GM23338 (cell line): ENCODE data around the gene PIP5K1A. TPM values are rescaled to one million over a fixed set of nuclear protein-coding genes. Genes with fewer than 3 reads are reported as not detected.

ENCODE experiments used
- ATAC-seq: fragments of 200-7000 bp; cut with Tn5 transposase; 3 replicates; pipeline ENCODE4 v1.9.1; 2020
- DNase-seq: peaks from one replicate; pipeline ENCODE4 v3.0.0-alpha.2; 2015; ENCODE audit warnings: low spot score
- H2AFZ ChIP-seq: fragments of 200-600 bp; sonication (generic); 2 replicates; pipeline ENCODE4 v1.8.0; 2016; ENCODE audit warnings: antibody characterized with exemption, mild to moderate bottlenecking, moderate library complexity
- H3F3A ChIP-seq: fragments of 200-600 bp; sonication (generic); replicated peaks from 2 replicates; pipeline ENCODE4 v1.8.0; 2017; ENCODE audit warnings: antibody characterized with exemption, mixed run types, low read depth
- H3K27ac ChIP-seq: fragments of 200-600 bp; sonication (generic); 2 replicates; pipeline ENCODE4 v1.6.1; 2016; ENCODE audit warnings: low read depth
- H3K27me3 ChIP-seq: fragments of 200-600 bp; sonication (generic); 2 replicates; pipeline ENCODE4 v1.8.0; 2016; ENCODE audit warnings: mild to moderate bottlenecking, mixed run types, moderate library complexity; ENCODE audit not compliant: insufficient read depth
- H3K36me3 ChIP-seq: fragments of 200-600 bp; sonication (generic); 2 replicates; pipeline ENCODE4 v1.8.0; 2016; ENCODE audit warnings: mild to moderate bottlenecking; ENCODE audit not compliant: insufficient read depth
- H3K4me1 ChIP-seq: fragments of 200-600 bp; sonication (generic); 2 replicates; pipeline ENCODE4 v1.8.0; 2016; ENCODE audit warnings: mild to moderate bottlenecking, moderate library complexity; ENCODE audit not compliant: insufficient read depth
- H3K4me2 ChIP-seq: fragments of 200-600 bp; sonication (generic); 2 replicates; pipeline ENCODE4 v1.7.1; 2017; ENCODE audit warnings: mixed run types
- H3K4me3 ChIP-seq: fragments of 200-600 bp; sonication (generic); 2 replicates; pipeline ENCODE4 v1.6.1; 2016; ENCODE audit warnings: mixed run types
- H3K79me2 ChIP-seq: fragments of 200-600 bp; sonication (generic); replicated peaks from 2 replicates; pipeline ENCODE4 v1.8.0; 2017; ENCODE audit warnings: mild to moderate bottlenecking; ENCODE audit not compliant: insufficient read depth
- H3K9me2 ChIP-seq: fragments of 200-600 bp; sonication (generic); 2 replicates; pipeline ENCODE4 v1.8.0; 2017; ENCODE audit not compliant: insufficient read depth
- H4K20me1 ChIP-seq: fragments of 200-600 bp; sonication (generic); replicated peaks from 2 replicates; pipeline ENCODE4 v1.8.0; 2017; ENCODE audit warnings: mild to moderate bottlenecking; ENCODE audit not compliant: insufficient read depth
- H3K27ac Mint-ChIP-seq: 2 replicates; pipeline ENCODE4 v1.8.0; 2020; ENCODE audit warnings: inconsistent platforms, mild to moderate bottlenecking, moderate library complexity, mixed read lengths
- H3K27me3 Mint-ChIP-seq: 3 replicates; pipeline ENCODE4 v1.8.0; 2022; ENCODE audit warnings: low read depth, mild to moderate bottlenecking, moderate library complexity, mixed read lengths, inconsistent platforms; ENCODE audit not compliant: insufficient read depth, poor library complexity
- H3K36me3 Mint-ChIP-seq: 3 replicates; pipeline ENCODE4 v1.8.0; 2021; ENCODE audit warnings: low read depth, mild to moderate bottlenecking, inconsistent platforms, moderate library complexity, mixed read lengths
- H3K4me1 Mint-ChIP-seq: 3 replicates; pipeline ENCODE4 v1.8.0; 2020; ENCODE audit warnings: mild to moderate bottlenecking, inconsistent platforms, mixed read lengths
- H3K4me3 Mint-ChIP-seq: 3 replicates; pipeline ENCODE4 v1.8.0; 2021; ENCODE audit warnings: moderate library complexity, mild to moderate bottlenecking, inconsistent platforms, mixed read lengths
- H3K9me3 Mint-ChIP-seq: 3 replicates; pipeline ENCODE4 v1.8.0; 2020; ENCODE audit warnings: moderate library complexity, mild to moderate bottlenecking, inconsistent platforms, mixed read lengths
- CREB1 ChIP-seq: fragments of 250-450 bp; sonication (Bioruptor Pico); IDR thresholded peaks from 2 replicates; pipeline ENCODE4 v1.5.0; 2020; ENCODE audit warnings: low read depth, mild to moderate bottlenecking, moderate library complexity
- EZH2 ChIP-seq: fragments of 200-600 bp; sonication (generic); IDR thresholded peaks from one replicate; pipeline ENCODE4 v1.8.0; 2017; ENCODE audit warnings: antibody characterized with exemption, mild to moderate bottlenecking, low read depth; ENCODE audit not compliant: unreplicated experiment
- JUNB ChIP-seq: IDR thresholded peaks from one replicate; pipeline ENCODE4 v1.6.1; 2016; ENCODE audit warnings: antibody characterized with exemption; ENCODE audit not compliant: unreplicated experiment
- NANOG ChIP-seq: IDR thresholded peaks from 2 replicates; pipeline ENCODE4 v1.6.1; 2016; ENCODE audit warnings: antibody characterized with exemption, borderline replicate concordance
- STAT1 ChIP-seq: IDR thresholded peaks from one replicate; pipeline ENCODE4 v1.6.1; 2016; ENCODE audit warnings: antibody characterized with exemption; ENCODE audit not compliant: unreplicated experiment
- ZNF114 ChIP-seq: fragments of 250-450 bp; sonication (Bioruptor Pico); IDR thresholded peaks from 2 replicates; pipeline ENCODE4 v1.5.0; 2020; ENCODE audit warnings: mild to moderate bottlenecking, moderate library complexity
- ZNF331 ChIP-seq: fragments of 250-450 bp; sonication (Bioruptor Pico); IDR thresholded peaks from 2 replicates; pipeline ENCODE4 v1.5.0; 2020; ENCODE audit warnings: low read depth, mild to moderate bottlenecking, moderate library complexity
- polyA plus RNA-seq: library from polyadenylated mRNA; unstranded; fragments of >200 nt; fragmentation: Nextera tagmentation; extraction: Ambion mirVana; gene quantifications from 2 replicates; pipeline ENCODE4 v1.2.1, GENCODE V29; 2016
- total RNA-seq: library from RNA; depleted of rRNA; stranded (reverse); fragments of >200 nt; shearing (Covaris generic); gene quantifications from 2 replicates; pipeline ENCODE4 v1.2.3, GENCODE V29; 2014
- TF ChIP-seq, protein P1 (sequence below): fragments of 250-450 bp; sonication (Bioruptor Pico); IDR thresholded peaks from 2 replicates; pipeline ENCODE4 v1.5.0; 2020; ENCODE audit warnings: mild to moderate bottlenecking, moderate library complexity
- TF ChIP-seq, protein P2 (sequence below), 2 experiments: fragments of 200-600 bp in 1 of 2; sonication (generic) in 1 of 2; conservative IDR thresholded peaks; 2 replicates each; pipeline versions ENCODE4 v1.5.1 to v1.6.1; 2016 to 2017; ENCODE audit warnings: antibody characterized with exemption in 2 of 2, low read depth in 2 of 2, mild to moderate bottlenecking in 2 of 2, moderate library complexity in 1 of 2
- TF ChIP-seq, protein P3 (sequence below): IDR thresholded peaks from one replicate; pipeline ENCODE4 v1.6.1; 2018; ENCODE audit warnings: antibody characterized with exemption; ENCODE audit not compliant: unreplicated experiment

PIP5K1A gene
- total and polyA plus RNA-seq, 2 experiments from 2014 or later: 23.2 to 63.3 TPM

DNA sequence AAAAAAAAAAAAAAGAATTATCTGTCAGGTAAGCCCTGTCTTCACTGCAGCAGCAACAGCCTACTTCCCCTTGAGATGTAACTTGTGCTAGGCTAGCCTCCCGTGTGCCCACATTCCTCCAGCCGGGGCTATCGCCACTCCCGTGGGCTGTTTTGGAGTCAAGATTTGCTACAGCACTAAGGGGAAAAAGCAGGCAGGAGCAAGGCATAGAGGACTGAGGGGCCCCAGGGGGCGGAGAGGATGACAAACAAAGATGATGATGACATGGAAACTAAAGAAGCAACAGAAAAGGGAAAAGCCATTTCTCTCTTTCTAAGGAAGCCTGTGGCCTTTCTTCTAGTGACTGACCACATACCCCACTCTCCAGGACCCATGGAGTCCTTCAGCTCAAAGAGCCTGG is 40.0 kb upstream of the PIP5K1A start (continued):
- TF ChIP-seq ZNF331 (CRISPR knock-in tag): no peak
- TF ChIP-seq EZH2: no peak
- no peak for TF ChIP-seq CREB1
- no peak for TF ChIP-seq ZNF114 (CRISPR knock-in tag)
- TF ChIP-seq NANOG: no peak
- TF ChIP-seq, protein P1, sequence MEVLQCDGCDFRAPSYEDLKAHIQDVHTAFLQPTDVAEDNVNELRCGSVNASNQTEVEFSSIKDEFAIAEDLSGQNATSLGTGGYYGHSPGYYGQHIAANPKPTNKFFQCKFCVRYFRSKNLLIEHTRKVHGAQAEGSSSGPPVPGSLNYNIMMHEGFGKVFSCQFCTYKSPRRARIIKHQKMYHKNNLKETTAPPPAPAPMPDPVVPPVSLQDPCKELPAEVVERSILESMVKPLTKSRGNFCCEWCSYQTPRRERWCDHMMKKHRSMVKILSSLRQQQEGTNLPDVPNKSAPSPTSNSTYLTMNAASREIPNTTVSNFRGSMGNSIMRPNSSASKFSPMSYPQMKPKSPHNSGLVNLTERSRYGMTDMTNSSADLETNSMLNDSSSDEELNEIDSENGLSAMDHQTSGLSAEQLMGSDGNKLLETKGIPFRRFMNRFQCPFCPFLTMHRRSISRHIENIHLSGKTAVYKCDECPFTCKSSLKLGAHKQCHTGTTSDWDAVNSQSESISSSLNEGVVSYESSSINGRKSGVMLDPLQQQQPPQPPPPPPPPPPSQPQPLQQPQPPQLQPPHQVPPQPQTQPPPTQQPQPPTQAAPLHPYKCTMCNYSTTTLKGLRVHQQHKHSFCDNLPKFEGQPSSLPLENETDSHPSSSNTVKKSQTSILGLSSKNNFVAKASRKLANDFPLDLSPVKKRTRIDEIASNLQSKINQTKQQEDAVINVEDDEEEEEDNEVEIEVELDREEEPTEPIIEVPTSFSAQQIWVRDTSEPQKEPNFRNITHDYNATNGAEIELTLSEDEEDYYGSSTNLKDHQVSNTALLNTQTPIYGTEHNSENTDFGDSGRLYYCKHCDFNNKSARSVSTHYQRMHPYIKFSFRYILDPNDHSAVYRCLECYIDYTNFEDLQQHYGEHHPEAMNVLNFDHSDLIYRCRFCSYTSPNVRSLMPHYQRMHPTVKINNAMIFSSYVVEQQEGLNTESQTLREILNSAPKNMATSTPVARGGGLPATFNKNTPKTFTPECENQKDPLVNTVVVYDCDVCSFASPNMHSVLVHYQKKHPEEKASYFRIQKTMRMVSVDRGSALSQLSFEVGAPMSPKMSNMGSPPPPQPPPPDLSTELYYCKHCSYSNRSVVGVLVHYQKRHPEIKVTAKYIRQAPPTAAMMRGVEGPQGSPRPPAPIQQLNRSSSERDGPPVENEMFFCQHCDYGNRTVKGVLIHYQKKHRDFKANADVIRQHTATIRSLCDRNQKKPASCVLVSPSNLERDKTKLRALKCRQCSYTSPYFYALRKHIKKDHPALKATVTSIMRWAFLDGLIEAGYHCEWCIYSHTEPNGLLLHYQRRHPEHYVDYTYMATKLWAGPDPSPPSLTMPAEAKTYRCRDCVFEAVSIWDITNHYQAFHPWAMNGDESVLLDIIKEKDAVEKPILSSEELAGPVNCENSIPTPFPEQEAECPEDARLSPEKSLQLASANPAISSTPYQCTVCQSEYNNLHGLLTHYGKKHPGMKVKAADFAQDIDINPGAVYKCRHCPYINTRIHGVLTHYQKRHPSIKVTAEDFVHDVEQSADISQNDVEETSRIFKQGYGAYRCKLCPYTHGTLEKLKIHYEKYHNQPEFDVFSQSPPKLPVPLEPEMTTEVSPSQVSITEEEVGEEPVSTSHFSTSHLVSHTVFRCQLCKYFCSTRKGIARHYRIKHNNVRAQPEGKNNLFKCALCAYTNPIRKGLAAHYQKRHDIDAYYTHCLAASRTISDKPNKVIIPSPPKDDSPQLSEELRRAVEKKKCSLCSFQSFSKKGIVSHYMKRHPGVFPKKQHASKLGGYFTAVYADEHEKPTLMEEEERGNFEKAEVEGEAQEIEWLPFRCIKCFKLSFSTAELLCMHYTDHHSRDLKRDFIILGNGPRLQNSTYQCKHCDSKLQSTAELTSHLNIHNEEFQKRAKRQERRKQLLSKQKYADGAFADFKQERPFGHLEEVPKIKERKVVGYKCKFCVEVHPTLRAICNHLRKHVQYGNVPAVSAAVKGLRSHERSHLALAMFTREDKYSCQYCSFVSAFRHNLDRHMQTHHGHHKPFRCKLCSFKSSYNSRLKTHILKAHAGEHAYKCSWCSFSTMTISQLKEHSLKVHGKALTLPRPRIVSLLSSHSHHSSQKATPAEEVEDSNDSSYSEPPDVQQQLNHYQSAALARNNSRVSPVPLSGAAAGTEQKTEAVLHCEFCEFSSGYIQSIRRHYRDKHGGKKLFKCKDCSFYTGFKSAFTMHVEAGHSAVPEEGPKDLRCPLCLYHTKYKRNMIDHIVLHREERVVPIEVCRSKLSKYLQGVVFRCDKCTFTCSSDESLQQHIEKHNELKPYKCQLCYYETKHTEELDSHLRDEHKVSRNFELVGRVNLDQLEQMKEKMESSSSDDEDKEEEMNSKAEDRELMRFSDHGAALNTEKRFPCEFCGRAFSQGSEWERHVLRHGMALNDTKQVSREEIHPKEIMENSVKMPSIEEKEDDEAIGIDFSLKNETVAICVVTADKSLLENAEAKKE (CRISPR knock-in tag): no peak

DNA sequence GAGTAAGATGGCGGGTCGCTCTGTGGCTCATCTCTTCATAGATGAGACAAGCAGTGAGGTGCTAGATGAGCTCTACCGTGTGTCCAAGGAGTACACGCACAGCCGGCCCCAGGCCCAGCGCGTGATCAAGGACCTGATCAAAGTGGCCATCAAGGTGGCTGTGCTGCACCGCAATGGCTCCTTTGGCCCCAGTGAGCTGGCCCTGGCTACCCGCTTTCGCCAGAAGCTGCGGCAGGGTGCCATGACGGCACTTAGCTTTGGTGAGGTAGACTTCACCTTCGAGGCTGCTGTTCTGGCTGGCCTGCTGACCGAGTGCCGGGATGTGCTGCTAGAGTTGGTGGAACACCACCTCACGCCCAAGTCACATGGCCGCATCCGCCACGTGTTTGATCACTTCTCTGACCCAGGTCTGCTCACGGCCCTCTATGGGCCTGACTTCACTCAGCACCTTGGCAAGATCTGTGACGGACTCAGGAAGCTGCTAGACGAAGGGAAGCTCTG is 39.6 kb upstream of the PIP5K1A start:
- H3K27ac Mint-ChIP-seq: no peak overlapping the region
- H3K27ac ChIP-seq: no peak overlapping the region
- 0 out of 2 replicates have a peak, but pooled peaks cover 6% of the 10 kb centered on the region for H3K36me3 ChIP-seq
- TF ChIP-seq, protein P2, sequence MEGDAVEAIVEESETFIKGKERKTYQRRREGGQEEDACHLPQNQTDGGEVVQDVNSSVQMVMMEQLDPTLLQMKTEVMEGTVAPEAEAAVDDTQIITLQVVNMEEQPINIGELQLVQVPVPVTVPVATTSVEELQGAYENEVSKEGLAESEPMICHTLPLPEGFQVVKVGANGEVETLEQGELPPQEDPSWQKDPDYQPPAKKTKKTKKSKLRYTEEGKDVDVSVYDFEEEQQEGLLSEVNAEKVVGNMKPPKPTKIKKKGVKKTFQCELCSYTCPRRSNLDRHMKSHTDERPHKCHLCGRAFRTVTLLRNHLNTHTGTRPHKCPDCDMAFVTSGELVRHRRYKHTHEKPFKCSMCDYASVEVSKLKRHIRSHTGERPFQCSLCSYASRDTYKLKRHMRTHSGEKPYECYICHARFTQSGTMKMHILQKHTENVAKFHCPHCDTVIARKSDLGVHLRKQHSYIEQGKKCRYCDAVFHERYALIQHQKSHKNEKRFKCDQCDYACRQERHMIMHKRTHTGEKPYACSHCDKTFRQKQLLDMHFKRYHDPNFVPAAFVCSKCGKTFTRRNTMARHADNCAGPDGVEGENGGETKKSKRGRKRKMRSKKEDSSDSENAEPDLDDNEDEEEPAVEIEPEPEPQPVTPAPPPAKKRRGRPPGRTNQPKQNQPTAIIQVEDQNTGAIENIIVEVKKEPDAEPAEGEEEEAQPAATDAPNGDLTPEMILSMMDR (conservative IDR thresholded peaks at IDR 0.05; ENCODE audit: low read depth in 2 of 2): no peak
- TF ChIP-seq ZNF114 (CRISPR knock-in tag) (no peak), ZNF331 (CRISPR knock-in tag) (no peak), JUNB (no peak), STAT1 (no peak), CREB1 (no peak), EZH2 (no peak)
- TF ChIP-seq, protein P3, sequence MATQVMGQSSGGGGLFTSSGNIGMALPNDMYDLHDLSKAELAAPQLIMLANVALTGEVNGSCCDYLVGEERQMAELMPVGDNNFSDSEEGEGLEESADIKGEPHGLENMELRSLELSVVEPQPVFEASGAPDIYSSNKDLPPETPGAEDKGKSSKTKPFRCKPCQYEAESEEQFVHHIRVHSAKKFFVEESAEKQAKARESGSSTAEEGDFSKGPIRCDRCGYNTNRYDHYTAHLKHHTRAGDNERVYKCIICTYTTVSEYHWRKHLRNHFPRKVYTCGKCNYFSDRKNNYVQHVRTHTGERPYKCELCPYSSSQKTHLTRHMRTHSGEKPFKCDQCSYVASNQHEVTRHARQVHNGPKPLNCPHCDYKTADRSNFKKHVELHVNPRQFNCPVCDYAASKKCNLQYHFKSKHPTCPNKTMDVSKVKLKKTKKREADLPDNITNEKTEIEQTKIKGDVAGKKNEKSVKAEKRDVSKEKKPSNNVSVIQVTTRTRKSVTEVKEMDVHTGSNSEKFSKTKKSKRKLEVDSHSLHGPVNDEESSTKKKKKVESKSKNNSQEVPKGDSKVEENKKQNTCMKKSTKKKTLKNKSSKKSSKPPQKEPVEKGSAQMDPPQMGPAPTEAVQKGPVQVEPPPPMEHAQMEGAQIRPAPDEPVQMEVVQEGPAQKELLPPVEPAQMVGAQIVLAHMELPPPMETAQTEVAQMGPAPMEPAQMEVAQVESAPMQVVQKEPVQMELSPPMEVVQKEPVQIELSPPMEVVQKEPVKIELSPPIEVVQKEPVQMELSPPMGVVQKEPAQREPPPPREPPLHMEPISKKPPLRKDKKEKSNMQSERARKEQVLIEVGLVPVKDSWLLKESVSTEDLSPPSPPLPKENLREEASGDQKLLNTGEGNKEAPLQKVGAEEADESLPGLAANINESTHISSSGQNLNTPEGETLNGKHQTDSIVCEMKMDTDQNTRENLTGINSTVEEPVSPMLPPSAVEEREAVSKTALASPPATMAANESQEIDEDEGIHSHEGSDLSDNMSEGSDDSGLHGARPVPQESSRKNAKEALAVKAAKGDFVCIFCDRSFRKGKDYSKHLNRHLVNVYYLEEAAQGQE: no peak

More for the DNA sequence above, 39.6 kb upstream of the PIP5K1A start:
- Histone ChIP-seq H3K9me2 (no peaks in the 10 kb centered on the region), H2AFZ (no peak overlapping the region), H3F3A (no peaks in the 10 kb centered on the region; the same call in 1 of the 2 replicates), H3K4me2 (no peak overlapping the region), H3K27me3 (no peaks in the 10 kb centered on the region), H3K4me3 (no peak overlapping the region), H3K4me1 (peaks cover 5% of the 10 kb centered on the region; the same call in 1 of the 2 replicates), H3K79me2 (no peaks in the 10 kb centered on the region), H4K20me1 (no peaks in the 10 kb centered on the region)
- peaks cover 12% of the 10 kb centered on the region; the same call in 2 of the 3 replicates for H3K4me1 Mint-ChIP-seq
- H3K27me3 Mint-ChIP-seq: peaks cover 11% of the 10 kb centered on the region
- ATAC-seq (peak; percentile 20; the same call in 1 of the 3 replicates), DNase-seq (peak; percentile 40)
- H3K4me3 Mint-ChIP-seq: no peak overlapping the region
- peaks cover 13% of the 10 kb centered on the region for H3K36me3 Mint-ChIP-seq
- no peaks in the 10 kb centered on the region for H3K9me3 Mint-ChIP-seq
